Left lung (tissue), 10 donors: ENCODE data around the gene LIMK1. TPM values are rescaled to one million over a fixed set of nuclear protein-coding genes. Genes with fewer than 3 reads are reported as not detected.

Source experiments
- ATAC-seq: fragments of 200-7000 bp; cut with Tn5 transposase; one replicate; pipeline ENCODE4 v1.9.1; 2020; ENCODE audit warnings: moderate library complexity
- DNase-seq, 4 donors: peaks; one replicate each; pipeline ENCODE4 v3.0.0-alpha.2; 2013 to 2020
- H3K27ac ChIP-seq, 2 donors: fragments of 200-600 bp; sonication (generic) in 1 of 2; one replicate each; pipeline versions ENCODE4 v1.5.0 to v1.8.0; 2020 to 2021
- H3K27me3 ChIP-seq, 2 donors: fragments of 200-600 bp; sonication (generic) in 1 of 2; one replicate each; pipeline versions ENCODE4 v1.5.0 to v1.8.0; 2020 to 2021
- H3K36me3 ChIP-seq, 2 donors: fragments of 200-600 bp; sonication (generic) in 1 of 2; one replicate each; pipeline versions ENCODE4 v1.5.0 to v1.8.0; 2020 to 2021
- H3K4me1 ChIP-seq, 2 donors: fragments of 200-600 bp; one replicate each; pipeline ENCODE4 v1.8.0; 2021
- H3K4me3 ChIP-seq, 2 donors: fragments of 200-600 bp; sonication (generic) in 1 of 2; one replicate each; pipeline versions ENCODE4 v1.5.0 to v1.8.0; 2020 to 2021; ENCODE audit warnings: mild to moderate bottlenecking in 1 of 2
- H3K9me3 ChIP-seq, 2 donors: fragments of 200-600 bp; sonication (generic) in 1 of 2; one replicate each; pipeline versions ENCODE4 v1.5.0 to v1.8.0; 2020 to 2021
- CTCF ChIP-seq, 2 donors: fragments of 200-600 bp; sonication (generic) in 1 of 2; IDR thresholded peaks; one replicate each; pipeline versions ENCODE4 v1.5.0 to v1.8.0; 2021; ENCODE audit warnings: antibody characterized with exemption in 2 of 2
- intact Hi-C, 2 donors: fragments of 100-400 bp; cut with DNase I; formaldehyde crosslinking; loops; one replicate each; pipeline versions ENCODE4 v1.11.2 to v1.14.2; 2022
- polyA plus RNA-seq, 6 donors: library from polyadenylated mRNA; unstranded; fragments of 120-200 nt; gene quantifications; one replicate each; pipeline ENCODE4 v1.2.1, GENCODE V29; 2013; ENCODE audit not compliant: insufficient read length in 6 of 6
- total RNA-seq, 2 donors: library from RNA; stranded (reverse); fragmentation: NEBNext Ultra II Directional; extraction: Animal tissue kit (Norgen Biotek cat#: 25700); gene quantifications; one replicate each; pipeline ENCODE4 v1.2.1, GENCODE V29; 2021
- donor health status: DM: no; HTN: yes; CAD: no.
- donor health status: DM: no; HTN: no; CAD: no.

LIMK1 gene
- total and polyA plus RNA-seq, 8 donors = 17.4 to 47.2 (median 25.1) TPM

- DNase-seq = no peak
- no peak for ATAC-seq
- Histone ChIP-seq H3K9me3 (no peaks in the 10 kb centered on the region), H3K4me3 (no peak overlapping the region), H3K27me3 (no peaks in the 10 kb centered on the region), H3K27ac (no peak overlapping the region), H3K36me3 (no peaks in the 10 kb centered on the region), H3K4me1 (peaks cover 0 to 11% of the 10 kb centered on the region in 2 donors)
- no peak for TF ChIP-seq CTCF (IDR thresholded peaks at IDR 0.05)
- intact Hi-C loops = no loop called here
Measured at GRCh38 chr7:74130518-74130917, 46.9 kb downstream of the LIMK1 start.

- Histone ChIP-seq H3K4me3 (no peak overlapping the region), H3K36me3 (no peaks in the 10 kb centered on the region), H3K4me1 (peaks cover 0 to 11% of the 10 kb centered on the region in 2 donors), H3K27ac (peak overlapping the region in 1 of 2 donors; percentile 70), H3K27me3 (no peaks in the 10 kb centered on the region), H3K9me3 (no peaks in the 10 kb centered on the region)
- TF ChIP-seq CTCF (IDR thresholded peaks at IDR 0.05) = no peak
- DNase-seq (peak in 1 of 4 donors; percentile 2), ATAC-seq (peak; percentile 43)
- intact Hi-C loops = no loop called here
Measured at GRCh38 chr7:74134117-74134620, 50.6 kb downstream of the LIMK1 start.

GRCh38 chr7:74138334-74138867, 54.8 kb downstream of the LIMK1 start:
- H3K27ac ChIP-seq = no peak overlapping the region
- intact Hi-C loops = no loop called here
- no peaks in the 10 kb centered on the region for H3K27me3 ChIP-seq
- peaks cover 0 to 10% of the 10 kb centered on the region in 2 donors for H3K4me1 ChIP-seq
- DNase-seq = no peak
- TF ChIP-seq CTCF (IDR thresholded peaks at IDR 0.05) = no peak
- no peaks in the 10 kb centered on the region for H3K9me3 ChIP-seq
- H3K4me3 ChIP-seq = no peak overlapping the region
- no peaks in the 10 kb centered on the region for H3K36me3 ChIP-seq
- no peak for ATAC-seq

- H3K4me3 ChIP-seq = no peak overlapping the region
- ATAC-seq (no peak), DNase-seq (no peak)
- H3K9me3 ChIP-seq = no peaks in the 10 kb centered on the region
- no peak overlapping the region for H3K27ac ChIP-seq
- intact Hi-C loops = no loop called here
- no peaks in the 10 kb centered on the region for H3K36me3 ChIP-seq
- no peak for TF ChIP-seq CTCF (IDR thresholded peaks at IDR 0.05)
- peaks cover 0 to 10% of the 10 kb centered on the region in 2 donors for H3K4me1 ChIP-seq
- no peaks in the 10 kb centered on the region for H3K27me3 ChIP-seq
Measured at GRCh38 chr7:74138945-74139843, 55.6 kb downstream of the LIMK1 start.

GRCh38 chr7:74141705-74142104, 58.1 kb downstream of the LIMK1 start:
- Histone ChIP-seq H3K4me1 (peaks cover 0 to 5% of the 10 kb centered on the region in 2 donors), H3K4me3 (no peak overlapping the region), H3K27ac (no peak overlapping the region), H3K36me3 (no peaks in the 10 kb centered on the region), H3K9me3 (peaks cover 0 to 4% of the 10 kb centered on the region in 2 donors), H3K27me3 (no peaks in the 10 kb centered on the region)
- DNase-seq = no peak
- ATAC-seq = no peak
- no peak for TF ChIP-seq CTCF (IDR thresholded peaks at IDR 0.05)
- intact Hi-C loops = no loop called here
